HEK293 (cell line): ENCODE results near the gene ASTN2.

ENCODE experiments used
- CTCF ChIP-seq: fragments of 450-650 bp; formaldehyde crosslinking; IDR thresholded peaks from 2 replicates; pipeline ENCODE4 v1.5.1; 2016; ENCODE audit warnings: missing biosample characterization, missing genetic modification characterization
- ZNF510 ChIP-seq: fragments of 450-650 bp; formaldehyde crosslinking; IDR thresholded peaks from 2 replicates; pipeline ENCODE4 v1.5.1; 2018; ENCODE audit warnings: mild to moderate bottlenecking, missing genetic modification characterization, missing biosample characterization; ENCODE audit not compliant: insufficient replicate concordance
- ZSCAN30 ChIP-seq: fragments of 450-650 bp; IDR thresholded peaks from 2 replicates; pipeline ENCODE4 v1.5.1; 2018; ENCODE audit warnings: missing biosample characterization, mild to moderate bottlenecking, missing genetic modification characterization, moderate library complexity

GRCh38 chr9:116706310-116707290 lies 708.3 kb downstream of the ASTN2 start:
- TF ChIP-seq CTCF (no peak), ZNF510 (tag by site-specific recombination) (no peak), ZSCAN30 (tag by site-specific recombination) (no peak)
